ENCODE measurements around the gene ALDH3A2.

DNA sequence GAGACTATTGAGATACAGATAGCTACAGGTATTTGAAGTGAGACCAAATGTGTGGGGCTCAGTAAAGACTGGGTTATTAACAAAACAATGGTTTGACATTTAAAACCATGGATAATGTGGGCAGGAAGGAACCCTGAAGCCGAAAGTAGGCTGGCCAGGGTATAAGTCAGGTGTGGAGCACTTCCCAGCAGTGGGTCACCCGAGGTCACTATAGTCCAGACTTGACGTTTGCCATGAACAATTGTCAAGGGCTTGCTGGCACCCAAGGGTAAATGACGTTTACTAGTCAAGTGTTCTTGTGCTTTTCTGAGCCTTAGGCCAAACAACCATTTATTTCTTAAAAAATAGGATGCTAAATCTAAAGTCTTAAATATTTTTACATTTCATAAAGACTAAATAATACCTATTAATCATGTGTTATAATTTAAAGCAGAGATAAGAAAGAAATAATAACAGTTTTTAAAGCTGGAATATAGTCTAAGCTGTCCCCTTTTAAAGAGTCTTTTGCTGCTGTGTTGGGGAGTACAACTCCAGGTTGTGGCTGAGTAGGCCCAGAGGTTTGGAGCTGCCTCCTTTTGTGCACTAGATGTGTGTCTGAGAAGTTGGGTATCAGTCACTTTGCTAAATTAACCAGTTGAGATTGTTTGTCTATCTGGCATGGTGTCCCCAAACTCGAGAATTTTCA, 15.7 kb downstream of the ALDH3A2 start:
- TF ChIP-seq YY1 (IDR thresholded peaks at IDR 0.05; ENCODE audit: insufficient read depth, insufficient read length) (no peak), SUZ12 (IDR thresholded peaks at IDR 0.05; ENCODE audit: extremely low read depth, insufficient read depth, insufficient read length) (no peak), ZNF274 (IDR thresholded peaks at IDR 0.05; ENCODE audit: low read depth, low read length) (no peak)
